Activated CD4-positive, alpha-beta T cell treated with anti-CD3 and anti-CD28 coated beads, Interleukin-2, Interleukin-4, amounts not matched to agents 100 ng/mL and 50 ng/mL, durations not matched to agents 16 hours and 8 hours (primary cell): ENCODE results near the gene ANKRD6.

Experiments used
- DNase-seq: peaks from one replicate; pipeline ENCODE4 v3.0.0-alpha.2; 2020; ENCODE audit warnings: low spot score

The ANKRD6 gene

DNA sequence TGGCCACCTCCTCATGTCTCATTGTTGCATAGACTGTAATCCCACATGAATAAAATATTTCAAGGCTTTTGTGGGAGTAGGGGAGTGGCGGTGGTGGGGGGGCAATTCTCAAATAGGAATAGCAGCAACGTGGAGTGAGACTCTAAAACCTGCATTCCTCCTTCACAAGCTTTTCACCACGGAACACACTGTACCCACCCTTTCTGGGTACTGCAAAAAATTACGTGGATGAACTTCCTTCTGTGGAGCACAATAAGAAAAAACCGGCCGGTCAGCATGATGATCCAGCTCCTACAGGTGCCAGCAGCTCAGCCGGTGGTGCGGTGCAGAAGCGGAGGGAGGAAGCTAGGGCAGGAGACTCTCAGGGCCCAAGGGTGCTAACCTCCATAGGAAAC, 19.9 kb upstream of the ANKRD6 start:
- no peak for DNase-seq

DNA sequence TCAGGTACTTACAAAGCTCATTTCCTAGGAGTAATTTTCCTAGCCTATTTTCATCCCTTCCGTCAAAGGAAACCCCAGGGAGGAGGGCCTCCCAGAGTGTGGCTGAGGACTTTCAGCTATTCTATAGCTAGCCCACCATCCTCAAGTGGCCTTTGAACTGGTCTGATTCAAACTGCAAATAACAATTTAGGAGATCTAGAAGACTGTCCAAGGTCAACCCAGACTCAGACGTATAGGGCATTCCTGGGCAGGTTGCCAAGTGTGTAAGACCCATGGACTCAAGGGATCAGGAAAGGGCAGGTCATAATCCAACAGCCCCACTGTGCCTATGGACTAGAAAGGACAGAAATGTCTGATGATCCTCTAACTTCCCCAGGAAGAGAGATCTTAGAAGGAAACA, 18.7 kb upstream of the ANKRD6 start:
- no peak for DNase-seq

- DNase-seq: no peak
These were observed 17.8 kb upstream of the ANKRD6 start for GRCh38 chr6:89415185-89415584.

DNA sequence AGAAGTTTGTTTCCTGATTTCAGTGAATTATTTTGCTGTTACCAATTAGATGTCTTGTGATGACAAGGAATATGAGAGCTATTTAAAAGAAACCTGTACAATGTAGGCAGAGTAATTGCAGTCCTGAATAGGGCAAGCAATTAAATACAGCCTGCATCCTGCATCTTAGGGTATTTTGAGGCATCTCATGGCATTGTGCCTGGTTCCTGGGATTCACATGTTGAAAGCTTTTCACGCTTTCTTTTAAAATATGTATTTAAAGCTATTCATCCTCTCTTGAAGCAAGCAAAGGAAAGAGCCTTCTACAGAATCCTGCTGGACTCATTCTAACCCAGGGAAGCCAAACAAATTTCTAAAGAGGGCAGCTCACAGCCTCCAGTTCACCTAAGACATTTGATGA, 16.2 kb upstream of the ANKRD6 start:
- no peak for DNase-seq

- no peak for DNase-seq
These were observed 2.6 kb upstream of the ANKRD6 start for GRCh38 chr6:89430201-89430962.

DNA sequence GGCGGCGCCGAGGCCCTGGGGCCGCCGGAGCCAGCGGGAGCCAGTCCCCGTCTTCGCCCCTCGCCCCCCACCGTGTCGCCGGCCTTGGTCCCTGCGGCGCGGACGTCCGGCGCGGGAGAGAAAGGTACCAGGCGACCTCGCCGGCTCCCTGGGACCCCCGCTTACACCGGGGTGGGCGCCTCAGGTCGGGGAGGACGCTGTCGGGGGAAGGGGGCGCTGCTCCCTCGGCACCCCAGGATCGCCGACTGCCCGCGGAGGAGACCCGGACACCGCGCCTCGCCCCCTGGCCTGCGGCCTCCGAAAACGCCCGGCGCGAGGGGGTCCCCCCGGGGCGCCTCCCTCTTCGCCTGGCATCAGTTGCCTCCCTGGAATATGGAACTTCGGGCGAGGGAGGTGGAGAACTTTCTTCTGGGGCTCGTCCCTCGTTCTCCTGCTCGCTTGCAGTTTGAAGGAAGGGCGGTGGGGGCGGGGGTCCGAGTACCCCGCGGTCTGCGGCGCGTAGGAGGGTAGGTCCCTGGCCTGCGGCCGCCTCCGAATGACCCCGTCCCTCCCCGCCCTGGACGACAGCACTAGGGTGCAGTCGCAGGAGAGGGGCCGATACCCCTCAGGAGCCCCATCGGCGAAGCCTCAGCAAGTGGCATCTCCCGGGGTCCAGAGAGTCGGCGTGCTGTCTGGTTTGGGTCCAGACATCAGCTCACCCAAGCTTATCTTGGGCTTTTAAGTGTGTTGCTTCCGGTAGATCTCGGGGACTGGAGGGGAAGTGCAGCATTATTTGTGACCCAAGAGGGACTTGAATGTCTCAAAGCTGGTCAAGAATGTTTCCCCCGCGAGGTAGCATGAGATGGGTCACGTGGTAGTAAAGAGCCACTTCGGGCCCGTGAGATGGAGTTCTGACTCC, 549 bp downstream of the ANKRD6 start:
- DNase-seq: no peak

DNA sequence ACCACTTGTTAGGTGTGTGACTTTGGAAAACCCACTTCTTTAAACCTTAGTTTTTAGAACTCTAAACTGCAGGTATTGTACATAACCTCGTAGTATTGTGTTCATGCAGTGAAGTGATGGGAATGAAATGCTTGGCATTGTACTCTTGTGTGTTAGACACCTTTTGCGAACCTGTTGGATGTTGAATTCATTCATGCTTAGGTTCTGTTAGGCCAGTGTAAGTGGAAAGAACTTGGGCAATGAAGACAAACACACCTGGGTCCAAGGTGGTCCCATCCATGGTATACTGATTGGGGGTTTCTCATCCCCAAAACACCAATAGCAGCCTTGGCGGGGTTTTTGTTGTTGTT, 1.2 kb downstream of the ANKRD6 start:
- DNase-seq: no peak

DNA sequence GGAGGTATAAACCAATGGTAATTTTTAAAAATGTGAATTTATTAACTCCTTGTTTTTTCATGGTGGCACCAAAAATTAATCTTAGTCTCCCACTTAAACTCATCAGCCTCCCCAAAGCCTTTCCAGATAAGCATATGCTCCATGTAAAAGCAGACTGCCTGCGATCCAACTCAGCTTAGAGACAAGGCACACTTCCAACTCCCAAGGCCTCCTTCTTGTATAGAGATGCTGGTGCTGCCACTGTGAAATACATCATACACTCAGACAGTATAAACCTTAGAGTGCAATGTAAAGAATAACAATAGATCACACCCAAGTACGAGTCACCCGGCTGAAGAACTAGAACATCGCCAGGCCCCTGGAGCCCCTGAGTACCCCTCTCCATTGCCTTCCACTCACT, 2.0 kb downstream of the ANKRD6 start:
- no peak for DNase-seq

DNA sequence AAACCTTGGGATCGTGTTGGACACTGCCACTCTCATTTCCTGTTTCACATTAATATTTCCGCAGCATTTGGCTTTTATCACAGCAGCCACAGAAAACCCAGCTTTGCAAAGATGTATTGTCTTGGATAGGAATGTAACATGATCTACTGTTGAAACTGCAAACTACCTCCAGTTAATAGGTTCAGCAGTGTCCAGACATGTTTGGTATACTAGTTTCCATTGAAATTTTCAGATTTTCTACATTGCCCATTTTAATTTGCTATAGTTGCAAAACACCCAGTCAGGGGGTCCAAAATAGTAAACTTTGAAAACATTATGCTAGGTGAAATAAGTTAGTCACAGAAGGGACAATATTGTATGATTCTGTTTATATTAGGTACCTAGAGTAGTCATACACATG, 3.3 kb downstream of the ANKRD6 start:
- DNase-seq: no peak

GRCh38 chr6:89438248-89438647, 5.3 kb downstream of the ANKRD6 start:
- DNase-seq: no peak

GRCh38 chr6:89439014-89439413, 6.1 kb downstream of the ANKRD6 start:
- DNase-seq: no peak

- no peak for DNase-seq
These were observed 7.2 kb downstream of the ANKRD6 start for GRCh38 chr6:89440200-89440599.

DNA sequence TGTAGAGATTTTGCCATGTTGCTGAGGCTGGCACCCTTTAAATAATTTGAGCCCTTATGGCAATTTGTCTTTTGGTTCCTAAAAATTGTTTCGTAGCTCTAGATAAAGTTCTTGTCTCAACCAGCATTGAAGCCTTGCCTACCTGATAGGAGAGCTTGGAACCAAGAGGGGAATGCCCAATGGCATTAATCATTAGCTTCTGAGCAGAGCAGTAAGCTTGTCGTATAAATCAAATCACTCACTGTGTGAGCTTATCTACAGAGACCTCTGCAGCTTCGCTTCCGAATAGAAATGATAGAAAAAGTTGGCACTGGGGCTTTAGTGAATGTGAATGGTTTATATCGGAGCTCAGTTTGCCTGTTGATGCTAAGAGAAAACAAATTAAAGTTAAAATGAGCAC, 10.7 kb downstream of the ANKRD6 start:
- no peak for DNase-seq

- no peak for DNase-seq
These were observed 16.2 kb downstream of the ANKRD6 start for GRCh38 chr6:89449193-89449592.

DNA sequence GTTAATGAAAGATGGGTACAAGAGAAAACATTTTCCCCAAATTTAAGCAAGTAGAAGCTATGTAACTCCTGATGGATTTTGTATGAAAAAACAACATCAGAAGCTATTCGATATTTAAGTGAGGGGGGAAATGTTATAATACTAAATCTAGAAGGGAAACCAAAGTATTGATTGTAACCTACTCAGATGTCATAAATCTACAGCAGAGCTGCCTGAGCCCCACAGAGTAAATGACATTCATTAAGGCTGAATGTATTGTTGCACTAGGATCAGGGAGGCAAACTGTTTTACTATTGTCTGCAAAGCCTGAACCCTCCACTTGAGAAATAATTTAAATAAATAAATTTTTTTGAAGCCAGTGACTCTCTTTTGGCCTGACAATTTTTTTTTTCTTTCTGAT, 19.3 kb downstream of the ANKRD6 start:
- DNase-seq: no peak

GRCh38 chr6:89454300-89454699, 21.3 kb downstream of the ANKRD6 start:
- DNase-seq: no peak

- DNase-seq: no peak
These were observed 25.8 kb downstream of the ANKRD6 start for GRCh38 chr6:89458704-89459103.

- DNase-seq: no peak
These were observed 26.5 kb downstream of the ANKRD6 start for GRCh38 chr6:89459501-89459900.

DNA sequence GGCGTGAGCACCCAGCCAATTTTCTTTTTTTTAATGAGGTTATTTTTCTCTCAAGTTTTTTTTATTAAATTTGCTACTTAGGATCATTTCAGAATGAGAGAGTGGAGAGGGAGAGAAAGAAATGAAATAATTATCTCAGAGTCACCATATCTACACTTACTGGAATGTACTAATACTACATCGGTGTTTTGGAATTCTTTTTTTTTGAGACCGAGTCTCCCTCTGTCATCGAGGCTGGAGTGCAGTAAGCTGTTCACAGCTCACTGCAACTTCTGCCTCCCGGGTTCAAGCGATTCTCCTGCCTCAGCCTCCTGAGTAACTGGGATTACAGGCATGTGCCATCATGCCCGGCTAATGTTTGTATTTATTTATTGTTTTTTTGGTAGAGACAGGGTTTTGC, 27.8 kb downstream of the ANKRD6 start:
- DNase-seq: no peak

GRCh38 chr6:89462503-89462902, 29.6 kb downstream of the ANKRD6 start:
- DNase-seq: no peak

DNA sequence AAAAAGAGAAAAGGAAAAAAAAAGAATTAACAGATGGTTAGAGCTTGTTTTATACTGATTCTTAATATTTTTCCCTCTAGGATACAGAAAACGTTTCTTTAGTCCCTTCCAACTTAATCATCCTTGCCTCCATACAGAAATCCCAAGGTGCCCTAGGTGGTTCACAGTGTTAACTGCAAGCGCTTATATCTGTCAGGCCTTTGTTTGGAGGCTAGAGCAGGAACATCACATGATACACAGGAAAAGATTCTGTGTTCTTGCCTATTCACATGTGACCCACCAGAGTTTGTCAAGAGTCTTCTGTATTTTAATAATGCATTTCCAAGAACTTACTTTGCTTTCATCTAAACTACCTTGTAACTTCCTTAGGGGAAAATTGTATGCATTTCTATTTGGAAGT, 31.3 kb downstream of the ANKRD6 start:
- DNase-seq: no peak

DNA sequence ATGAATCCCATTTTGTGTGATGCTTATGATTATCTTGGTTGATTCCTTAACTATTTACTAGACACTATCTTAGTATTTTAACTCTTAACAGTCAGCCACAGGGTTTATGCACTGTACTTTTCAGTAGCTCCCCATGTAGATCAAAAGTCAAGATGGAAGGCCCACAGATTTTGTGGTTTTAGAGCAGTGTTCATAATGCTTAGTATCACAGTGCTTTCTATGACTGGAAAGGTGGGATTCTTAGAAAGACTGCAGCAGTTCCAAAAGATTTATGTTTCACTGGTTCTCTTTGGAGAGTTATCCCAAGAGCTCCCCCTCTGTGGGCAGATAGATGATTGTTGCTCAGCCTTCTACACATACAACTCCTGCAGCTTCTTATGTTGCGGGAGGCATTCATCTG, 34.5 kb downstream of the ANKRD6 start:
- no peak for DNase-seq

DNA sequence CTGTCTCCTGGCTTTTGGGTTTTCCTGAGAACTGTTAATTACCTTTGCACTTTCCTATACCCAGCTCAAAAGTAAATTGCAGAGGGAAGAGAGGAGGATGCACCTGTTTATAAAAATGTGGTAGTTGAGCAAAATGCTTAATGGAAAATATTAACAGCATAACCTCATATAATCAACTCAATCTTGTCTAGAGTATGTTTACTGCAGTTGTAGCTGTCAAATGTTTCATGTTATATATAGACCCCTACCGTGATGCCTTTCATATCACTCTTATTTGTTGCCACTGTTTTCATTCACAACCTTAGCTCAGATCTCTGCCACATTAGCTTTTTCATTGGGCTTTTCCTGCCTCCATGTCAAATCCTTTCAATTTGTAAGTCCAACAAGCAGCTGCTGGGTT, 36.0 kb downstream of the ANKRD6 start:
- no peak for DNase-seq
